GM18508 (cell line): Measurements from ENCODE around the gene ALKBH2.

Source experiments
- ATAC-seq: cut with Tn5 transposase; IDR thresholded peaks from one replicate; pipeline ENCODE4 v1.9.1; 2021; ENCODE audit warnings: moderate number of reproducible peaks; ENCODE audit not compliant: insufficient read depth, unreplicated experiment

The ALKBH2 gene

DNA sequence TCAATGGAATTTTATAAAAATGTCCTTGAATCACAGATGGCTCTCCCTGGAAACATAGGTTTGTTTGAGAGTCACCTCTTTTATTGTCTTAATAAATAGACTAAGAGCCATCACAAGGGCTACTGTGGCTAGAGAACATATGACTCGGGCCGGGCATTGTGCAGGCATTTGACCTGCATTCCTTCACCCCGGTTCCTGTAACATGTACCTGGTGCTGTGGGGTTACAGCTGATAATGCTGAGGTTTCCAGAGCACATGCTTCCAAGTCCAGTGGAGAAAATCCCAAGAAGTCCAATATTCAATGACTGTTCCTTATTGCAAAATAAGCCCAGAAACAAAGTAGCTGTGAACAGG lies 22.1 kb upstream of the ALKBH2 start:
- ATAC-seq = no peak

DNA sequence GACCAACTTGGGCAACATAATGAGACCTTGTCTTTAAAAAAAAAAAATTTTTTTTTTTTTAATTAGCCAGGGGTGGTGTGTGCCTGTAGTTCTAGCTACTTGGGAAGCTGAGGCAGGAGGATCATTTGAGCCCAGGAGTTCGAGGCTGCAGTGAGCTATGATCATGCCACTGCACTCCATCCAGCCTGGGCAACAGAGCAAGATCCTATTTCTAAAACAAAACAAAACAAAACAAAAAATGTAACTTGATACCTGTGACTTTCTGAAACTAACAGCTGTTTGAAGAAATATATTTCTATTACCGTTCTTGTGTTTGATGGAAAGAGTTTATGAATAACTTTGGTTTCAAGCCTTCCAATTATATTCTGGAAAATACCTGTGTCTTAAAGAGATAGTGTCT lies 21.4 kb upstream of the ALKBH2 start:
- ATAC-seq = no peak

DNA sequence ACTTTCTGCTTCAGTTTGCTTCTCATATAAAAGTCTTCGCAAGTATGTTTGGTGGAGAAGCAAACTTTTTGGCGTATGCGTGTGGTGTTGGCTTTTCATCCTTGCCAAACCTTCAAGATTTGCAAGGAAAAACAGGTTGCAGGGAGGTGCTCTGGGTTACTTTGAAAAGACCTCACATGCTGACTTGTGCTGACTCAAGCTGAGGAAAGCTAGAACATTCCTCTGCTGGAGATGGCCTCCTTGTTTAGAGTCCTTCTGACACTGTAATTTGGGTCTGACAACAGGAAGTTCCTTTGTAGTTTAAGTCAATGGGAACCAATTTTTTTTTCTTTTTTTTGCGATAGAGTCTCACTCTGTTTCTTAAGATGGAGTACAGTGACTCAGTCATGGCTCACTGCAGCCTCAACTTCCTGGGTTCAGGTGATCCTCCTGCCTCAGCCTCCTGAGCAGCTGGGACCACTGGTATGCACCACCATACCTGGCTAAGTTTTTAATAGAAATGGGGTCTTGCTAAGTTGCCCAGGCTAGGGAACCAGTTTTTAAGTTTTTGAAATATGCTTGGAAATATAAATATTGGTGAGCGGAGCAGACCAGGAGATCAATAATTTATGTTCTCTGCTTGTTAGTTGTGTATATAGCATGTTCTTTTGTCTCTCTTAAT lies 20.5 kb upstream of the ALKBH2 start:
- no peak for ATAC-seq

DNA sequence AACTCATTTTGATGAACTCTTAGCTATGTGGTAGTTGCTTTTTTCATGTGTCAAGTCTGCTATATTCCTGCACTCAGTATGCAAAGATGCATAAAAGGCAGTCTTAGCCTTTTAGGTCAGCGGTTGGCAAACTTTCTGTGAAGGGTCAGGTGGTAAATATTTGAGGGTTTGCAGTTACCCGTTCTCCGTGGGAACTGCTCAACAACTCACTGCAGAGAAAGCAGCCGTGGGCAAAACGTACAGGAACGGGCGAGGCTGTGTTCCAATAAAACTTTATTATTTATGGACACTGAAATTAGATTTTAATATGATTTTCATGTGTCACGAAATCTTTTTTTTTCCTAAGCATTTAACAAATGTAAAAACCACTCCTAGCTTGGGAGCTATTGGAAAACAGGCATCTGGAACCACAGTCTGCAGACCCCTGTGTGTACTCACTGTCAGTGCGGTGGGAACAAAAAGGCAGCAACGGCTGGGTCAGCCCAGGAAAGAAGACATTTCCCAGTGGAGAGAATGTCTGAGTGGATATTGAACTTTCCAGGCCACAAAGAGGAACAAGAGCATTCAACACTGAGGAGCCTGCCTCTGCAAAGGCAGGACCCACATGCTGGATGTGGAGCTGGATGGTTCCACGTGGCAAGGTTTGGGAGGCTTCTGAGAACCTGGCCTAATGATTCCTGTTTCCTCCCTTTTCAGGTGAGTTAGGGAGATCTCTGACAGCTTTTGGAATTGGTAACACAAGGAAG lies 19.6 kb upstream of the ALKBH2 start:
- no peak for ATAC-seq

DNA sequence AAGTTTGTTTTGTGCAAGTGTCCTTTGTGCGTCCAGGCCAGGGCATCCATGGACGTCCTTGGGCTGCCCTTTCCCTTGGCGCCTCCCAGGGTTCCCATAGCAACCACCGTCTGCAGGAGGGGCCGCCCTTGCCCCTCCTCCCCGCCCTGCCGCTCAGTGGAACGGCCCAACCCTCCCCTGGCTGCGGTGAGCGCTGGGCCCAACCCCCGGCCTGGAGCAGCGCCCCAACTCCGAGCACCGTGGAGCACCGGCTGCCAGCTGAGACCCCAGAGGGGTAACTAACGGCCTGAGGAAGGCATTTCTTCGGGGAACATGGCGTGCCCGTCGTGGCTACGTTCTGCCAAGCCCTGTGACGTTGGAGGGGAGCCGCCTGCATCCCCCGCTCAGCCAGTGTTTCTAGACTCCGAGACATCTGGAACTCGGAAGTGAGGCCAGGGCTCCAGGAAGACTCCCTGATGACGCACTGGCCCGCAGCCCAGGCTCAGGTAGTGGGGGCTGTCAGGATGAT lies 17.8 kb upstream of the ALKBH2 start:
- ATAC-seq = no peak

DNA sequence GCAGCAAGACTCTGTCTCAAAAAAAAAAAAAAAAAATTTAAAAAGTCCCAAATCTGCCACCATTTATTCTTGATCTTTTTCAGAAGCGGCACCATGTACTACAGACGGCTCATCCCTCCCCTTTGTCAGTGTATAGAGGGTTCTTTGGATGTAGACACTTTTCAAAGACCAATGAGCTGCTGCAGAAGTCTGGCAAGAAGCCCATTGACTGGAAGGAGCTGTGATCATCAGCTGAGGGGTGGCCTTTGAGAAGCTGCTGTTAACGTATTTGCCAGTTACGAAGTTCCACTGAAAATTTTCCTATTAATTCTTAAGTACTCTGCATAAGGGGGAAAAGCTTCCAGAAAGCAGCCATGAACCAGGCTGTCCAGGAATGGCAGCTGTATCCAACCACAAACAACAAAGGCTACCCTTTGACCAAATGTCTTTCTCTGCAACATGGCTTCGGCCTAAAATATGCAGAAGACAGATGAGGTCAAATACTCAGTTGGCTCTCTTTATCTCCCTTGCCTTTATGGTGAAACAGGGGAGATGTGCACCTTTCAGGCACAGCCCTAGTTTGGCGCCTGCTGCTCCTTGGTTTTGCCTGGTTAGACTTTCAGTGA lies 16.6 kb upstream of the ALKBH2 start:
- ATAC-seq = no peak

DNA sequence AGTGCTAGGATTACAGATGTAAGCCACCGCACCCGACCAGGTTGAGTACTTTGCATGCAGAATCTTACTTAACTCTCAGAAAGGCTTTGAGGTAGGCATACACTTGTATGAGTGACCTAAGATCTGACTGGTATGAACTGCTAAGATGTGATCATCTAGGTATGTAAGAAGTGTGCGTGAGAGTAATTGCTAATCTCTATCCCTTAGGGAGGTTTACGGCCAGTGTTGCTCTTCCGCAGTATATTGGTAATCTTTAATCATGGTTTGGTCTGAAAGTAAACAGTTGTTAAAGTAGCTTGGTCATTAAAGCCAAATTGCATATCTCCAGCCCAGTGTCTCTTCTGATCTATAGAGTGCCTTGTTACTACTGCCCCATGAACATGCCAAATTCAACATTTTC lies 11.9 kb upstream of the ALKBH2 start:
- ATAC-seq = no peak

DNA sequence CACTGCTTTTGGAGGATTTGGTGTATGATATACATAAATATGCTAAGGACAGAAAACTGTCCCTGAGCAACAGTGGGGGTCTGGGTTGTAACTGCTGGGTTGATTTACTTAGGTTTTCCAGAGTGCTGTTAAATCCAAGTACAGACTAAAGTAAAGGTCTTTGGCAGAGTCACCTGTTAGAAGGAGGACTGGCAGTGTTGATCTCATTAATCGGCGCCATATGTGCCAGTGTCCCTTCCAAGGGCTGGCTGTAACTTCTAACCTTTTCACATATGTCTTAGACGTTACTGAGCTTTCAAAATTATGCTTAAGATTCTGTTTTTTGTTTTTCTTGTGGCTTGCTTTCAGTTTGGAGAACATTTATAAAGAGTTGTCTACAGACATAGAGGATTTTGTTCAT lies 9.2 kb upstream of the ALKBH2 start:
- ATAC-seq = no peak

DNA sequence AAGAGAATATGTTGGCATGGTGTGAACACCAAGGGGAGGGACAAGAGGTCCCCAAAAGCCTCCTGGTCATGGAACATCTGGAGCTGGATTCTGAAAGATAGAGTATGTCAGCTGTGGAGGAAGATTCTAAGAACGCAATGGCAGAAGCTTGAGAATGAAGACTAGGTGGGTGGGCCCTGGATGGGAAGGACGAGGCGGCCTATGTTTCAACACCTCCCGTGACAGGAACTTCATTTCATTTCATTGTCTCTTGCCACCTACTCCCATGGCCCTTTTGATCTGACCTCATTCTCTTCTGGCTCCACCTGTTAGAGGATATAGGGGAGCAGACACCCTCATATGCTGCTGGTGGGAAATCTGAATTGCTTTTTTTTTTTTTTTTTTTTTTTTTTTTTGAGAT lies 7.5 kb upstream of the ALKBH2 start:
- ATAC-seq = no peak

DNA sequence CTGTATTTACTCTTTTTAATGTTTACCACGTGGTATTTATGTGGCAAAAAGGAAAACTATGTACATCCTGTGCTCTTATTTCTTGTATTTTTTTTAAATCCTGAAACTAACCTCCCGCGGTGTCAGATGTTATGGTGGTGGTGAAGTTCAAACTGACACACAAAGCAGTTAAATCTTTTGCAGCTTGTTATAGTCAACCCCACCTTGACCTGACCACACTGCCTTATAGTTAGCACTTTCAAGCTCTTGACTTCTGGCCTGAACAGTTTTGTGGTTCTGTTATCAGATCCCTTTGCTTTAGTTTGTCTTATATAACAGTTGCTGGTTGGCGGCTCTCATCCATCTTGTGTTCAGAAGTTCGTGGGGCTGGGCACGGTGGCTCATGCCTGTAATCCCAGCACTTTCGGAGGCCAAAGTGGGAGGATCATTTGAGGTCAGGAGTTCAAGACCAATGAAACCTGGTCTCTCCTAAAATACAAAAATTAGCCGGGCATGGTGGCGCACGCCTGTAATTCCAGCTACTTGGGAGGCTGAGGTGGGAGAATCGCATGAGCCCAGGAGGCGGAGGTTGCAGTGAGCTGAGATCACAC lies 6.3 kb upstream of the ALKBH2 start:
- no peak for ATAC-seq

DNA sequence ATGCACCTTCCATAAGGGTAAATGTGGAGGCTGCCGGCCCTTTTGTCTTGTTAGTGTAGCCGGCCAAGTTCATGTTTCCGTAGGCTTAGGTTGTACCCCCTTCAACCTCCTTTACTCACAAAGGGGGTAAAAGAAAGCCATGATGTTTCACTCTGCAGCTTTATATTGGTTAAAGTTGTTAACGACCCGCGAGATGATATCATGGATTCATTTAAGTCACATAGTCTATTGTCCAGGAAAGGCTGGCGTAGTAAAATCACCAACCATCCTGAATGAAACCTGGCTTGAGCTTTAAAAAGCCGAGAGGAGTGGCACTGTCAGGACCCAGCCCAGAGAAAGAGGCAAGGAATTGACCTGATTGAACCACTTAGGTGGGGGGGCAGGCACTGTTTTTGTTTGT lies 5.4 kb upstream of the ALKBH2 start:
- no peak for ATAC-seq

DNA sequence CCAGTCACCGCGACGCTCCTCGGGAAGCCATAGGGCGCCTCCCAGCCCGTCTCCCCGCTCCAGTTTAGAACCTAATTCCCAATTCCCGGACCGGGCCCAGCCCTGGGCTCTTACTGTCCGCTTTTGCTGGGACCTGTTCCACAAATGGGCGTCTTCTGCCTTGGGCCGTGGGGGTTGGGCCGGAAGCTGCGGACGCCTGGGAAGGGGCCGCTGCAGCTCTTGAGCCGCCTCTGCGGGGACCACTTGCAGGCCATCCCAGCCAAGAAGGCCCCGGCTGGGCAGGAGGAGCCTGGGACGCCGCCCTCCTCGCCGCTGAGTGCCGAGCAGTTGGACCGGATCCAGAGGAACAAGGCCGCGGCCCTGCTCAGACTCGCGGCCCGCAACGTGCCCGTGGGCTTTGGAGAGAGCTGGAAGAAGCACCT lies 4.9 kb upstream of the ALKBH2 start:
- ATAC-seq = no peak

DNA sequence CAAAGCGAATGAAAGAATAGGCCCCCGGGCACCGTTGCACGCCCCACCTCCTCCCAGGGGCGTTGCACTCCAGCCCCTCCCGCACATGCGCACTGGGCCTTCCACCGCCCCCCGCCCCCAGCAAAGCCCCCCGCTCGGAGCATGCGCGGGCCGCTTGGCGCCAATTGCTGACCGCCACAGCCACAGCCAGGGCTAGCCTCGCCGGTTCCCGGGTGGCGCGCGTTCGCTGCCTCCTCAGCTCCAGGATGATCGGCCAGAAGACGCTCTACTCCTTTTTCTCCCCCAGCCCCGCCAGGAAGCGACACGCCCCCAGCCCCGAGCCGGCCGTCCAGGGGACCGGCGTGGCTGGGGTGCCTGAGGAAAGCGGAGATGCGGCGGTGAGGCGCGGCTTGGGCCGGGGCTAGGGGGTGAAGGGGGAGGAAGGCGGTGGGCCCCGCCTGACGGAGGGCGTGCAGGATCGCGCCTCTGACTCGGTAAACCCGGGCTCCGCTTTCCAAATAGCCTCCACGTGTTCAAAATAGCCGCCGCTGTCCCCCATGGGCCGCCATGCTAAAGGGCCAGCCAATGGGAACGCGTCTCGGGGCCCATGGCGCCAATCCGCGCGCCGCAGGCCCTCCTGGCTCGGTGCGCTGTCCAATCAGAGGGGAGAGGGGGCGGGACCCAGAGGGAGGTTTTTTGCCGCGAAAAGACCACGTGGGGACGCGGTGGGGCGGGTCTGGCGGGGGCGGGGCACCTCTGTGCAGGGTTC lies 4.3 kb upstream of the ALKBH2 start, which contains the start of gene UNG:
TSS of gene UNG (plus strand) at position 163 of the 748 bp plus-strand sequence. CDS start at position 246, 83 bp downstream.
- no peak for ATAC-seq

DNA sequence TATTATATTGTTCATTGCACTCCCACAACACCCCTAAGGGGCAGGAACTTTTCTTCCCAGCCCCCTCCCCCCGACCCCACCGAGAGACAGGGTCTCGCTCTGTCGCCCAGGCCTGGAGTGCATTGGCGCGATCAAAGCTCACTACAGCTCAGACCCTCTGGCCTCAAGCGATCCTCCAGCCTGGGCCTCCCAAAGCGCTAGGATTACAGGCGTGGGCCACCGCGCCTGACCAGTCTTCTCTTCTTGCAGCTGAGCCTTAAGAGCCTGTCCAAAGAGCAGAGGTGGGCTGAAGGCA lies 3.8 kb upstream of the ALKBH2 start:
- ATAC-seq = no peak

DNA sequence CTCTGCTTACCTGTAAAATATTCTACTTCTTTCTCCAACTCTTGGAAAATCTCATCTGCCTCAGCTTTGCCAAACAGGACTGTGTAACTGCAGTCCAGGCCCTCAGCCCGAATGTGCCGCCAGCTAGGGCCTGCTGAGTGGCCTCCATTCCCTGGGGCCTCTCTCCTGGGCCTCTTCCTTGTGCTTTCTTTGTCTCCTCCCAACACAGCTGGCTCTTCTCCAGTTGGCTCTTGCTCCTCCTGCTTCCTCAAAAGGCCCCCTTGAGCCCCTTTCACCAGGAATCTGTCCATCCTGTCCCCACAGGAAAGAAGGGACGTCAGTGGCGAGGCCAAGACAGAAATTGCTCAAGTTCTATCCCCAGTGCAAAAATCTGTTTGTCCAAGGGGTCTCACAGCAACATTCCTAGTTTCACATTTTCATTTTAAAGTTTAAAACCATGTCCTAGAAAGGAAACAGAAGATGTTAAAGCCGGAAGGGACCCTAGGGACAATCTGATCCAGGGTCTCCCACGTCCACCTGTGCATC lies 713 bp downstream of the ALKBH2 start:
- no peak for ATAC-seq

DNA sequence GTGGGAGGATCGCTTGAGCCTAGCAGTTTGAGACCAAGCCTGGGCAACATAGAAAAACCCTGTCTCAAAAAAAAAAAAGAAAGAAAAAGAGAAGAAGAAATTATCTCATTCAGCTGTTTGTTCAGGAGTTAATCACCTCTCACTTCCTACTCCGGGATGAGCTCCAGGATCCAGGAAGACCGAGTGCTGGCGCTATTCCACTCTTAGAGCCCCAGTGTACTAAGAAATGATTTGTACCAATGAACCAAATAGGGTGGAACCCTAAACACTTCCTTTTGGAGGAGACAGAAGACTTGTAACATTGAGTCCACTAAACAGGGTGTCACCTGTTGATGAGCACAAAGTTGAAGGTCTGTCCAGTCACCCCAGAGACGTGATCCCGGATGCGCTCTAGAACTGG lies 3.6 kb downstream of the ALKBH2 start:
- ATAC-seq = no peak

DNA sequence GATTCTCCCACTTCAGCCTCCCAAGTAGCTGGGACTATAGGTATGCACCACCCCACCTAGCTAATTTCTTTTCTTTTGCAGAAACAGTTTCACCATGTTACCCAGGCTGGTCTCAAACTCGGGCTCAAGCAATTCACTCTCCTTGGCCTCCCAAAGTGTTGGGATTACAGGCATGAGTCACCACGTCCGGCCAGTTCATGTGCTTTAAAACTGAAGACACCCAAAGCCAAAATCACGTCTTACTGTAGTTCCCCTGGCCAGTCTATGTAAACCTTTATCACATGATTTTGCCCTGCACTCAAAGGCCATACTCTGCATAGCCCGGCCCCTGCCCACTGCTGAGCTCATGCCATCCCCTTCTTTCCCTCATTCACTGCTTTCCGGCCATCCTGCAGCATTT lies 4.5 kb downstream of the ALKBH2 start:
- no peak for ATAC-seq

DNA sequence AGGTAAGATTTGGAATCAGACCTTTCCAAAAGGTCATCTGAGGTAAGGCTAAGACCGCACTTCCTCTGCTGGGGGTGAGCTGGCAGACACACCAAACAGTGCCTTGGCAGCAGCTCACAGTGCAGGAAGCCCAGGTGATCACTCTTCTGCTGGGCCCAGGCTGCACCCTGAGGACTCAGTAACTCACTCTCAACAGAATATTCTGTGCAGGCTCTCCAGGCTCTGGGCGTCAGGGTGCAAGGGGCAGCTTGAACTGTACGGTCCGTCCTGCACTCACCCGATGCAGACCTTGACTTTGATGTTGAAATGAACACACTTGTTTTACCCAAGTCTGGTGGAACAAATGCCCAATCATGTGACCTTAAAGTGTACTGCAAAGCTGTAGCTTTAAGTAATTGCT lies 6.0 kb downstream of the ALKBH2 start:
- no peak for ATAC-seq

DNA sequence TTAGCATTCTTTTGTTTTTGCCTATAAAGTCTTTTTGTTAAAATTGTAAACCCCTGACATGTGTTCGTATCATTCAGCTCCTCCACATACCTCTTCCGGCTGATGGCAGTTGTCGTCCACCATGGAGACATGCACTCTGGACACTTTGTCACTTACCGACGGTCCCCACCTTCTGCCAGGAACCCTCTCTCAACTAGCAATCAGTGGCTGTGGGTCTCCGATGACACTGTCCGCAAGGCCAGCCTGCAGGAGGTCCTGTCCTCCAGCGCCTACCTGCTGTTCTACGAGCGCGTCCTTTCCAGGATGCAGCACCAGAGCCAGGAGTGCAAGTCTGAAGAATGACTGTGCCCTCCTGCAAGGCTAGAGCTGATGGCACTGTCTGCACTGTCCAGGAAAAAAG lies 7.7 kb downstream of the ALKBH2 start:
- ATAC-seq = no peak

DNA sequence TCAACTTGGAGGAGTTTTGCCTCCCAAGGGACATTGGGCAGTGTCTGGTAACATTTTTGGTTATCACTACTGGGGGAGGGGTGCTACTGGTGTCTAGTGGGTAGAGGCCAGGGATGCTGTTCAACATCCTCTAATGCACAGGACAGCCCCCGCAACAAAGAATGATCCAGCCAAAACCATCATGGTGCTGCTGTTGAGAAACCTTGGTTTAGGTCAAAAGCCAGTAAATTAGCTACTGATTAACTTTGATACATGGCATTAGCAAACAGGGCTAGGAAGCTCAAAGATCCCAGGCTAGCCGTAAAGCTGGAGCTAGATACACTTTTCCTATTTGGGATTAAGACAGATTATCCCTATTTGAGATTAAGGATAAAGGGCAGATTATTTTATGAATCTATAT lies 8.8 kb downstream of the ALKBH2 start:
- no peak for ATAC-seq
